ENCODE results near the gene IQSEC2. TPM values are rescaled to one million over a fixed set of nuclear protein-coding genes. Genes with fewer than 3 reads are reported as not detected.

Gene IQSEC2
- total RNA-seq, 4 donors from 2014 or later: 20.4 to 31.8 (median 28.0) TPM

DNA sequence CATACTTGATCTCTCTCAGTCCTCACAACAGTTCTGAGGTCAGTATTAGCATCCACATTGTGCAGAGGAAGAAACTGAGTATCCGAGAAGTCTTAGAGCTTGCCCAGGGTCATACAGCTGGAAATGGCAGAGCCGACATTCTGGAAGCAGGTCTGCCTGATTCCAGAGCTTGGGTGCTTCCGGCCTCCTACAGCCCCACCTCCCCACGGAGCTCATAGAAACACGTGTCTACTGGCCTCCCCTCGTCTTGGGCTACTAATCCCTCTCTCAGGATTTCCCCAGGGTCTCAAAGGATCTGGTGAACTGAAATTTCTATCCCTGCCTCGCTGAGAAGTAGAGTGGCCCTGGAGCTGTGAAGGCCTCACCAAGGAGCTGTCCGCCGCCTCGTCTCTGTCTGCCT is 44.3 kb downstream of the IQSEC2 start:
- Histone ChIP-seq H3K36me3 (peaks cover 0 to 51% (median 0%) of the 10 kb centered on the region in 3 donors), H3K4me3 (no peak overlapping the region), H3K27ac (no peak overlapping the region), H3K27me3 (peaks cover 0 to 12% of the 10 kb centered on the region in 2 donors), H3K4me1 (no peaks in the 10 kb centered on the region), H3K9me3 (no peaks in the 10 kb centered on the region)
- TF ChIP-seq EP300 (IDR thresholded peaks at IDR 0.05) (no peak), POLR2A (IDR thresholded peaks at IDR 0.05) (no peak)
- TF ChIP-seq, protein P1, sequence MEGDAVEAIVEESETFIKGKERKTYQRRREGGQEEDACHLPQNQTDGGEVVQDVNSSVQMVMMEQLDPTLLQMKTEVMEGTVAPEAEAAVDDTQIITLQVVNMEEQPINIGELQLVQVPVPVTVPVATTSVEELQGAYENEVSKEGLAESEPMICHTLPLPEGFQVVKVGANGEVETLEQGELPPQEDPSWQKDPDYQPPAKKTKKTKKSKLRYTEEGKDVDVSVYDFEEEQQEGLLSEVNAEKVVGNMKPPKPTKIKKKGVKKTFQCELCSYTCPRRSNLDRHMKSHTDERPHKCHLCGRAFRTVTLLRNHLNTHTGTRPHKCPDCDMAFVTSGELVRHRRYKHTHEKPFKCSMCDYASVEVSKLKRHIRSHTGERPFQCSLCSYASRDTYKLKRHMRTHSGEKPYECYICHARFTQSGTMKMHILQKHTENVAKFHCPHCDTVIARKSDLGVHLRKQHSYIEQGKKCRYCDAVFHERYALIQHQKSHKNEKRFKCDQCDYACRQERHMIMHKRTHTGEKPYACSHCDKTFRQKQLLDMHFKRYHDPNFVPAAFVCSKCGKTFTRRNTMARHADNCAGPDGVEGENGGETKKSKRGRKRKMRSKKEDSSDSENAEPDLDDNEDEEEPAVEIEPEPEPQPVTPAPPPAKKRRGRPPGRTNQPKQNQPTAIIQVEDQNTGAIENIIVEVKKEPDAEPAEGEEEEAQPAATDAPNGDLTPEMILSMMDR (IDR thresholded peaks at IDR 0.05): no peak
- DNase-seq (ENCODE audit: low spot score in 2 of 2): no peak
- WGBS, 2 donors: 58 to 78% methylated on average over 10 of the region's 10 CpGs

DNA sequence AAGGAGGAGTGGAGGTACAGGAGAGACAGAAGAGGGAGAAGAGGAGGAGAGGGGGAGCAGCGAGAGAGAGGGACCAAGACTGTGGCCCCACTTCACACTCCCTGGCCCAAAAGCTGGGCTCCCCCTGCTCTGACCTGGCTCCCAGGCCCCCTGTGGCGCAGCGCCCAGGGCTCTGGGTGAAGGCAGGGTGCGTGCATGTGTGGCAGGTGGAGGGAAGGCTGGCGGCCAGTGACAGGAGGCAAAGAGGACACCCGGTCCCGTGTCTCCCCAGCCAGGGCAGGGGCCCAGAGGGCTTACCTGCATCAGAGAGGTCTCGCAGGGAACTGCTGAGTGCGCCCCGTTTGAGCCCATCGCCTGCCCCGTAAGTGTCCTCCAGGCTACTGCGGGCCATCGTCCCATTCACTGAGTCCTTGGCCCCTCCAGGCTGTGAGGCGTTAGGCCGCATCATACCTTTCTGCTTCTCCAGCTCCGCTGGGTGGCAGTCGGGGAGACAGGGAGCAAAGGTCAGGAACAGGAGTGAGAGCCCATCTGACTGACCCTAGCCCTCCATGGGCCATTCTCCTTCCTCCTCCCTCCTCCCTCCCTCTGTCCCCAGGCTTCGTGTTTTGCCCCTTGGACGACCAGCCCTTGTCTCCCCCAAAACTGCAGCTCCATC is 45.2 kb downstream of the IQSEC2 start:
- Histone ChIP-seq H3K4me3 (no peak overlapping the region), H3K4me1 (no peaks in the 10 kb centered on the region), H3K9me3 (no peaks in the 10 kb centered on the region), H3K36me3 (peaks cover 0 to 42% (median 0%) of the 10 kb centered on the region in 3 donors), H3K27ac (no peak overlapping the region), H3K27me3 (peaks cover 0 to 20% of the 10 kb centered on the region in 2 donors)
- no peak for DNase-seq (ENCODE audit: low spot score in 2 of 2)
- 82 to 90% methylated on average over 13 to 19 of the region's 20 CpGs for WGBS, 2 donors
- TF ChIP-seq, protein P1 (IDR thresholded peaks at IDR 0.05): no peak
- no peak for TF ChIP-seq POLR2A (IDR thresholded peaks at IDR 0.05)
- no peak for TF ChIP-seq EP300 (IDR thresholded peaks at IDR 0.05)

DNA sequence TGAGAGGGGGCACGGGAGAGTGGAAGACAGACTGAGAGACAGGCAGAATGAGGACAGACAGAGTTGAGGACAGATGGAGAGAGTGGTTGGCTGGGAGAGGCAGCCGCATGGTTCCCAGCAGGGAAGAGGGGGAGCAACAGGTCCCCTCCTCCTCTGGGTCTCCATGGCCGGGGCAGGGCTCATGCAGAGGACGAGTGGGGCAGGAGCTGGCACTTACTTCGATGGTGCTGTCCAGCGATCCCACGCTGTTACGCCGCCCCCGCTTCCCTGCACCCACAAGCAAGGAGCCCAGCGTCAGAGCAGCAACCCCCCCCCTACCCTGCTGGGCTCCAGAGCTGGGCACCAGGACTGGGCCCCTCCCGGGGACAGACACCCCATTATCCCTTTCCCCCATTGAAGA is 45.8 kb downstream of the IQSEC2 start:
- WGBS, 2 donors: 67 to 77% methylated on average over 11 to 12 of the region's 12 CpGs
- no peak overlapping the region for H3K4me3 ChIP-seq
- H3K9me3 ChIP-seq: no peaks in the 10 kb centered on the region
- H3K27ac ChIP-seq: no peak overlapping the region
- no peak for DNase-seq (ENCODE audit: low spot score in 2 of 2)
- peaks cover 0 to 40% (median 0%) of the 10 kb centered on the region in 3 donors for H3K36me3 ChIP-seq
- H3K4me1 ChIP-seq: no peaks in the 10 kb centered on the region
- peaks cover 0 to 22% of the 10 kb centered on the region in 2 donors for H3K27me3 ChIP-seq
- no peak for TF ChIP-seq EP300 (IDR thresholded peaks at IDR 0.05)
- TF ChIP-seq, protein P1 (IDR thresholded peaks at IDR 0.05): no peak
- TF ChIP-seq POLR2A (IDR thresholded peaks at IDR 0.05): no peak

DNA sequence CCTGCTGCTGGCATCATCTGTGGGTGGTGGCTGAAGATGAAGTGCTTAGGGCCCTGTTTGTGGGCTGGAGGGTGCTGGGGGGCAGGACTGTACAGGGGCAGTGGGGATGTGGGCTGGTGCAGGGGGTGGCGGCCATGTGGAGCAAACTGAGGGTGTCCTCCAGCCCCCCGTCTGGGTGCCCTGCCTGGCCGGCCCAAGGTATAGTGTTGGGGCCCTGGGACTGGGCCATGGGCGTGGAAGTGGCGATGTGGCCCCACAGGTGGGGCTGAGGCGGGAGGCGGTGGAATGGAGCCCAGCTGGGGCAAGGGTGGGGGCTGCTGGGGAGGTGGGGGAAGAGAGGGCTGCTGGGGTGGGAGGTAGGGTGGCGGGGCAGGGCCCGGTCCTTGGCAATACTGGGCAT is 46.9 kb downstream of the IQSEC2 start:
- Histone ChIP-seq H3K9me3 (no peaks in the 10 kb centered on the region), H3K27me3 (peaks cover 0 to 26% of the 10 kb centered on the region in 2 donors), H3K4me1 (no peaks in the 10 kb centered on the region), H3K36me3 (peaks cover 0 to 40% (median 0%) of the 10 kb centered on the region in 3 donors), H3K4me3 (no peak overlapping the region), H3K27ac (no peak overlapping the region)
- no peak for DNase-seq (ENCODE audit: low spot score in 2 of 2)
- 98 to 100% methylated on average over 2 to 9 of the region's 9 CpGs for WGBS, 2 donors
- TF ChIP-seq EP300 (IDR thresholded peaks at IDR 0.05) (no peak), POLR2A (IDR thresholded peaks at IDR 0.05) (no peak)
- TF ChIP-seq, protein P1 (IDR thresholded peaks at IDR 0.05): no peak

DNA sequence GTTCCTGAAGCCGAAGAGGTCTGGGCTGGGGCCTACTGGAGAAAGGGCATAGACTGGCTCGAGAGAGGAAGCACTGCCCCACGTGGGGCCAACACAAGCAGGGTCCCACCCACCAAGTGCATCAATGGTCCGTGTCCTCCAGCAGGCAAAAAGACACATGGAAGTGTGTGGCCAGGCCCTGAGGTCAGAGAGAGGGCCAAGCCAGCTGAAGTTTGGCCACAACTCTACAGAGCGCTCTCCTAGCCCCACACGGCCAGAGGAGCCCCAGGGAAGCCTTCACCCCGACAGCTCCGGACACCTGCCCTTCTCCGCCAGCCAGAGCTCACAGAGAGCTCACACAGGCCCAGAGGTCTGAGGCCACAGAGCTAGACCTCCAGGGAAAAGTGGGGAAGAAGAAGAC is 47.8 kb downstream of the IQSEC2 start:
- Histone ChIP-seq H3K36me3 (peaks cover 0 to 36% (median 0%) of the 10 kb centered on the region in 3 donors), H3K9me3 (no peaks in the 10 kb centered on the region), H3K27ac (no peak overlapping the region), H3K27me3 (peaks cover 0 to 26% of the 10 kb centered on the region in 2 donors), H3K4me1 (no peaks in the 10 kb centered on the region), H3K4me3 (no peak overlapping the region)
- DNase-seq (ENCODE audit: low spot score in 2 of 2): no peak
- TF ChIP-seq POLR2A (IDR thresholded peaks at IDR 0.05) (no peak), EP300 (IDR thresholded peaks at IDR 0.05) (no peak)
- TF ChIP-seq, protein P1 (IDR thresholded peaks at IDR 0.05): no peak
- 73 to 100% methylated on average over 1 to 9 of the region's 9 CpGs for WGBS, 2 donors
